NCI-H345 (cell line): ENCODE results near the gene PPP1R13L.

ENCODE experiments used
- DNase-seq: peaks from one replicate; lab custom pipeline; 2025; lab: John Stamatoyannopoulos, UW

Gene PPP1R13L

GRCh38 chr19:45406226-45407090 is 1.6 kb upstream of the PPP1R13L start, which contains the start of gene POLR1G:
TSS of gene POLR1G (plus strand) at chr19:45406644. CDS start at chr19:45406697, 53 bp downstream.
- peak; percentile 80 for DNase-seq

- peak; percentile 83 for DNase-seq
Observed at GRCh38 chr19:45405435-45406225, 761 bp upstream of the PPP1R13L start.

- peak; percentile 29 for DNase-seq
Observed at GRCh38 chr19:45403781-45404556, 900 bp downstream of the PPP1R13L start.

GRCh38 chr19:45403272-45403671 is 1.6 kb downstream of the PPP1R13L start:
- no peak for DNase-seq

GRCh38 chr19:45402298-45403061 is 2.4 kb downstream of the PPP1R13L start:
- DNase-seq: no peak

- DNase-seq: no peak
Observed at GRCh38 chr19:45401815-45402214, 3.1 kb downstream of the PPP1R13L start.

GRCh38 chr19:45400192-45400591 is 4.7 kb downstream of the PPP1R13L start:
- DNase-seq: peak; percentile 16

GRCh38 chr19:45395821-45396617 is 8.8 kb downstream of the PPP1R13L start:
- no peak for DNase-seq

- DNase-seq: no peak
Observed at GRCh38 chr19:45391871-45392665, 12.8 kb downstream of the PPP1R13L start.

GRCh38 chr19:45391346-45391745 is 13.5 kb downstream of the PPP1R13L start:
- DNase-seq: no peak

GRCh38 chr19:45385392-45386221 is 19.3 kb downstream of the PPP1R13L start:
- no peak for DNase-seq

GRCh38 chr19:45382426-45382825 is 22.4 kb downstream of the PPP1R13L start:
- DNase-seq: no peak

- DNase-seq: no peak
Observed at GRCh38 chr19:45380107-45380506, 24.8 kb downstream of the PPP1R13L start.

- no peak for DNase-seq
Observed at GRCh38 chr19:45376045-45376724, 28.7 kb downstream of the PPP1R13L start.

GRCh38 chr19:45370410-45371204 is 34.3 kb downstream of the PPP1R13L start, which contains the start of gene ERCC2:
TSS of gene ERCC2 (minus strand) at chr19:45370573. CDS start at chr19:45370540, 33 bp downstream.
- DNase-seq: peak; percentile 96

GRCh38 chr19:45368737-45369340 is 36.0 kb downstream of the PPP1R13L start:
- no peak for DNase-seq

GRCh38 chr19:45368127-45368526 is 36.7 kb downstream of the PPP1R13L start:
- DNase-seq: no peak
